CD4-positive, alpha-beta T cell treated with Interleukin-6 at 100 ng/mL for 8 hours (primary cell): ENCODE measurements around the gene ATE1.
A peak's percentile ranks its signal among the peaks of the same experiment; 100 is the strongest.
"Not testable (repeated sequence)": the region's sequence is repeated elsewhere in the genome, so short reads cannot be mapped to it uniquely, and the experiment has no call there.

Source experiments
- DNase-seq: peaks from one replicate; pipeline ENCODE4 v3.0.0-alpha.2; 2020; ENCODE audit warnings: mixed read lengths, low spot score

Gene ATE1

DNA sequence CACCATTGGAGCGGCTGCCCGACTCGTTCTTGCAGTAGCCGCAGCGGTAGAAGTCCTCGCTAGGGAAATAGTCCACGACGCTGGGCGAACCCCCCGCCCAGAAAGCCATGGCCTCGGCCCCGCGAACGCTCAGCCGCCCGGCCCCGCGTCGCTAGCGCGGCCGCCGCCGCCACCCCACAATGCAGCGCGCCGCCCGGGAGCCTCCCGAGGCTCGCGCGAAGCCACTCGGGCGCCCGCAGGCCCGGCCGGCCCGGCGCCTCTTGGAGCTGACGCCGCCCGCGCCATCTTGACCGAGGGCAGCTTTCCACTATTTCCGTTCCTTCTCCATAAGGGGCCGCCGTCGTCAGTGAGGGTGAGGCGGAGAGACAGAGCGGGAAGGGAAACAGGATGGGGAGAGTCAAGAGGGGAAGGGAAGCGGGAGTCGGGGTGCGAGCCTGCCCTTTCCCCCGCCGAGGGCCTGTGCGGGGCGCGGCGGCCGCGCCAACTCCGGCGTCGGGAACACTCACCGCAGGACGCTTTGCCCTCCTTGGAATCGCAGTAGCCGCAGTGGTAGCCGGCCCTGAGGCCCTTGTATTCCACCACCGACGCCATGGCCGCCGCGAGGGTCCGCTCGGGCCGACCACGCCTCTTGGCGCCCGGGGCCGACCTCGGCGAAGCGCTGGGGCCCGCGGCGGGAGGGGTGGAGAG lies at the start of gene ATE1:
TSS of gene ATE1 (minus strand) at position 191 of the 687 bp plus-strand sequence. CDS start at position 109, 82 bp downstream.
- DNase-seq, result peak; percentile 76

DNA sequence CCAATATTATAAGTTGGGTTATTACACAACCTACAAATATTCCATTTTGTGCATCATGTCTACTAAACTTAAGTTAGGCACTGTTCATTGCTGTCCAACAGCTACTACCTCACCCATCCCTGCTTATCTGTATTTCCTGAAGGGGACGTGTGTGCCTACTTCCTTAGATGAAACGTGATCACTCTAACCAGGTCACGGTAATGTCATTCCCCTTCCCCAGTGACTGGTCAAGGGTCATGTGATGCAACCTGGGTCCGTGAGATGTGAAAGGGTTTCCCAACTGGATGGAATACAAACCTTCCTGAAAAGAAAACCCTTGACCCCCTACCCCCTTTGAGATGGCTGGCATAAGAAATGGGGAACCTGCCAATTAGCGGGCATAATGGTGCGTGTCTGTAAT lies 48.8 kb upstream of the ATE1 start:
- no peak for DNase-seq

DNA sequence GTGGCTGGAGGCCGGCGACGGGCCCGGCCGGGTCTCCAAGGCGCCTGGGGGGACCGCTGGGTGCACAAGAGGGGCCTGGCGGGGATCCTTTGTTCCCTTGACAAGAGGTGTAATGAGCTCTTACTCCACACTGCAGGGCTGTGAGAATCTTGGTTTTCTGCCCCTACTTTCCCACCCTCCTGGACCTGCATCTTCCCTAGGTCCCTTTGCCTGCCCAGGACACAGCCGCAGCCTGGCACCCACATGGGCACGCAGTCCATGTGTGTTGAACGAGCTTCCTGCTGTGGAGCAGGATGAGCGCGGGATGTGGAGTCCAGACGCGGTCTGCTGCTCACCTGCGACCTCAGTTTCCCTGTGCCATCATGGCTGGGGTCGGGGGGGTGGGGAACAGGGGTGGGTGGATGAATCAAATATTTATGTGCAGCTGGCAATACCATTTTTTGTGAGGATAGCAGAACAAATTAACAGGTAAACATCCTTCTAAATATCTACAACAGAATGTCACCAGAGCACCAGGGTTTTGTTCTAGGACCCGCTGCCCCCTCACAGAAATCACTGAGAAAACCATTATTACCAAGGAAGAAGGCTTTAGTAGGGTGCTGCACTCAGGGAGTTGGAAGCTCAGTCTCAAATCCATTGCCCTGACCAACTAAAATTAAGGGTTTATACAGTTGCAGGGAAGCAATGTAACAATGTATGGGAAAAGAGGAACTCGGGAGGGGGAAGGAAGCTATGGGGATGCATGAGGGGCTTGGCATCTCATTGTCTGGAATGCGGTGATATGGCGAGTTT lies 47.7 kb upstream of the ATE1 start:
- DNase-seq, result no peak

DNA sequence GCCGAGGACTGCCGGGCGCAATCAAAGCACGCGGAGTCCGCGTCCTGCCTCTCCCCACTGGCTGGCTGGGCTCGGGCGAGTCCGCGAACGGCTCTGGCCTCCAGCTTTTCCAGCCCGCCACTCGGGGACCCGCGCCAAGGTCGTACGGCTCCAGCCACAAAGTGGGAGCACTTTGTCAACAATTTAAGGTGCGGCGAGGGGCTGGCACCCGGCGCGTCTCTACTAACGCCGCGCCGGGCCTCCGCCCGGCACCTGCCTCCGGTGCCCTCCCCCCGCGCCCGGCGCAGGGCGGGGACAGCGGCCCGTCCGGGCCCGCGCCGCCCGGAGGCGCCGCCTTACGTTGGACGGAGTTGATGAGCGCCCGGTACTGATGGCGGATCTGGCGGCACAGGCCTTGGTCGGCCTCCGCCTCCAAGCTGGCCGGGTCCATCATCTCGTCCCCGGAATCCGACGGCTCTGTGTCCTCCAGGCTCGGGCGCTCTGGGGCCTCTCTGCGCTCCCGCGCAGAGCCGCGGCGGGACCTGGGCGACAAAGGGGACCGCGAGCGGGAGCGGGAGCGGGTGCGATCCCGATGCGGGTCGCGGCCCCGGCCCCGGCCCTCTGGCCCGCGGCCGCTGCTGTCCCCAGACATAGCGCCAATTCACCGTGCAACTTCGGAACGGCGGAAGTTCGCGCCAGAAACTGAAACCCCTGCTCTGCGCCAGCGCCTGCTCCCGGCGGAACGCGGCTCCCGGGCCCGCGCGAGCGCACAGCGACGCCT lies 46.9 kb upstream of the ATE1 start, which contains the start of gene NSMCE4A:
TSS of gene NSMCE4A (minus strand) at position 683 of the 760 bp plus-strand sequence. CDS start at position 631, 52 bp downstream.
- DNase-seq, result peak; percentile 64

DNA sequence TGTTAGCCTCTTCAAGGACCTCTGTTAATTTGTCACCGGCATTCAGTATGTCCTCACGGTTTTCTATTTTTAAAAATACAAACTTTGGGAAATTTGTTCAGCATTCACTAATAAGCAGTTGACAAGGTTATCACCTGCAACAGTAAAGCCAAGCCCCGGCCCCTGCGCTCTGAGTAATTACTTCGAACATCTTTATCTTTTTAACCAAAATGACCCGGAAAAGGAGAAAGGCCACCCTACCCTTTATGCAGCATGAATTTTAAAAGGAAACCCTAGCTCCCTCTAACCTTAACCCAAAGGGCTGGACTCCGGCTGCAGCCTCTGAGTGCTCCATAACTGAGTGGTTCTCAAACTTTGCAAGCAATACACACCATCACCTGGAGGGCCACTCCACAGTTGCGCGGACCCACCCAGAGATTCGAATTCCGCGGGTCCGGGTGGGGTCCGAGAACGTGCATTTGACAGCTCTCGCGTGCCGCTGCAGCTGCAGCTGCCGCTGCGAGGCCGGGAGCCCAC lies 46.2 kb upstream of the ATE1 start:
- no peak for DNase-seq

DNA sequence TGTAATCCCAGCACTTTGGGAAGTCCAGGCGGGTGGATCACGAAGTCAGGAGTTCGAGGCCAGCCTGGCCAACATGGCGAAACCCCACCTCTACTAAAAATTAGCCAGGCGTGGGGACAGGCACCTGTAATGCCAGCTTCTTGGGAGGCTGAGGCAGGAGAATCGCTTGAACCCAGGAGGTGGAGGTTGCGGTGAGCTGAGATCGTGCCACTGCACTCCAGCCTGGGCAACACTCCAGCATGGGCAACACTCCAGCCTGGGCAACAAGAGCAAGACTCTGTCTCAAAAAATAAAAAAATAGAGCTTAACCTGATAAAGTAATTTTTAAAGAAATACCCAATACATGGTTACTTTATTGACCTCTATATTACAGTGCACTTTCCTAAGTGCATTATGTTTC lies 41.3 kb upstream of the ATE1 start:
- DNase-seq, result not testable (repeated sequence)

DNA sequence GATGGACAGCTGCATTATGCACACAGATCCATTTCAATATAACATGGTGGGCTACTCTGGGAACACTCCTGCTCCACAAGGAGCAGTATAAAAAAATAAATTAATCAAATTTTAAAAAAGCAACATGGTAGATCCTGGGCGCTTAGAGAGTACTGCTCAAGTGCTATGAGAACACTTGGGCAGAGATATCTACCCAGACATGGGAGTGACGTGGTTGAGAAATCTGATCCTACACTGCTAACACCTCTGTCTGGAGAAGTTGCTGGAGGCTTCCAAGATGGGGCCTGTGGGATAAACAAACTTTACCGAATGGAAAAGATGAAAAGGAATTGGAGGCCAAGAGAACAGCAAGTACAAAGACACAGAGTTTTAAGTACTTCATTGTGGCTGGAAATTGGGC lies 38.2 kb upstream of the ATE1 start:
- DNase-seq, result no peak

DNA sequence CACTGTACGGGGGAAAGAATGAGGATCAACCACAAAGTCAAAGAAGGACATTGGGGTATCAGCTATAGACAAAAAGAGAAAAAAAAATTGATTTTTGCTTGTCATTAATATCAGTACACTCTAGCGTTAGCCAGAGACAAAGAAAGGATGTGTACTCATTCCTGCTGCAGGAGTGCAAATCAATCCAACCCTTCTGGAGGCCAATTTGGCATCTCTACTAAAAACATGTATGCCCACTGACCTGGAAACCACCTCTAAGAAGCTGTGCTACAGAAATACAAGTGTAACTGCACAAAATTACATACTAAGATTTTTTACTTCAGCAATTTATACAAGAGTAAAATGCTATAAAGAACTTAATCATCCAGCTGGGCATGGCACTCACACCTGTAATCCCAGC lies 33.6 kb upstream of the ATE1 start:
- no peak for DNase-seq

DNA sequence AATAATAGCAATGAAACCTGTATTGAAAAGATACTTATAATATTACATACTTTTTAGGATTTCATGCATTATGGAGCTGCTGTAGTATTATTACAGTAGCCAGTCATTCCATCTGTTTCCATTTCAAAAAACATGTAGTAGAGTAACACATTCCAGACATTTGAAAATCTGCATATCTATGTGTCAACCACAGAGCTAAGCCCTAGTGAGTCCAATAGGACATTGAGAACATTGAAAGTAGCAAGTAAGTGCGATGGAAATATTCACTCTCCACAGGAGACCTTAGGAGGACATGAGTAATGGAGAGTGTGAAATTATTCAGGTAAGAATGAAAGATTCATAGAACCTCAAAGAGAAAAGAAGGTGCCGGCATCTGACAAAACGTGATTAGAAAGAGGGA lies 31.8 kb upstream of the ATE1 start:
- DNase-seq, result no peak

DNA sequence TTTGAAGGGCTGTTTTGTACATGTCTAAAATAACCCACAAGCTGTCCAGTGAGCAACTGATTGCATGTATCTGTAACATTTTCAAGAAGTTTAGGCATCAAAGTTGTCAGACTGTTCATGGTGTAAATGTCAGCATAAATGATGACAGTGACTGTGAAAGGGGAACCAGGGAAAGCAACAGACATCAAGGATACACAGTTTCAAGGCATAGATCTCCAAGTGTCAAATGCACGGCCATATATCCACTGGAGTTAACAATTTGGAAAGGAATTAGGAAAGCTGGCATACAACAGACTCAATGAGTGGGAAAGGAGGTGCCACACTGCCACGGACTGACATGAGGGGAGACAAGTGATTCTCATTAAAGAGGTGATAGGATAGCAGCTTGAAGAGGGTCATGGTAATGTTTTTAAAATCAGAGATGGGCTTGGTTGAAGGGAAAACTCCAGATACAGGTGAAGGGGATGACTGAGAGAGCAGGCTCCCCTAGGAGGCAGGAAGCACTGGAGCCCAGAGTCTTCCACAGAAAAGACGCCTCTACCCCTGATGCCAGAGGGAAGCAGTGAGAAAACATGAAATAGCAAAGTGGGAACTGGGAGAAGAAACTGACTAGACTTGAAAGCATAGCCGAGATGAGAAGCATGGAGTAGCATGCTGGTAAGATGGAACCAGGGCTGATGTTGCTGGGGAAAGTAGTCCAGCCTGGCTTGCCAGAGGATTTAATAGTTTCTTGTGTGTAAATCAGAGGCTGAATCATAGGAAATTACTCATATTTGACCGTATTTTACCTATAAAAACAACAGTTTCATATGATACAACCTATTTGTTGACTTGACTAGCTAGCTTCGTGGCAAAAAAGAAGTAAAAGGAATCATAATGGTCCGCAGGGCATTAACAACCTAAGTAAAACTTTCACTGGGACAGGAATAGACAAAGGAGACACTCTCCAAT lies 28.6 kb upstream of the ATE1 start:
- DNase-seq, result no peak

DNA sequence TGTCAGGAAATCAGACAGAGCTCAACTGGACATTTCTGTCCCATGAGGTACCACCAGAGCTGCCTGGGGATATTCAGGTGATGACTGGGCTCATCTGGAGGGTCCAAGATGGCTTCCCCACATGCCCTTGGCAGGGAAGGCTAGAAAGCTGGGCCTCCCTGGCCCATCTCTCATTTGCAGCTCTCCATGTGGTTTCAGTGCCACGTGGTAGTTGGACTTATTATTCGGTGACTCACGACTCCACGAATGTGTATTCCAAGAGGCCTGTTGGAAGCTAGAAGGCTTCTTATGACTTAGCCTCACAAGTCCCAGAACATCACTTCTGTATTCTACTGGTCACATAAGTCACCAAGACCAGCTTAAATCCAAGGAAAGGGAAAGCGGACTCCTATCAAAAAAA lies 24.4 kb upstream of the ATE1 start:
- no peak for DNase-seq

DNA sequence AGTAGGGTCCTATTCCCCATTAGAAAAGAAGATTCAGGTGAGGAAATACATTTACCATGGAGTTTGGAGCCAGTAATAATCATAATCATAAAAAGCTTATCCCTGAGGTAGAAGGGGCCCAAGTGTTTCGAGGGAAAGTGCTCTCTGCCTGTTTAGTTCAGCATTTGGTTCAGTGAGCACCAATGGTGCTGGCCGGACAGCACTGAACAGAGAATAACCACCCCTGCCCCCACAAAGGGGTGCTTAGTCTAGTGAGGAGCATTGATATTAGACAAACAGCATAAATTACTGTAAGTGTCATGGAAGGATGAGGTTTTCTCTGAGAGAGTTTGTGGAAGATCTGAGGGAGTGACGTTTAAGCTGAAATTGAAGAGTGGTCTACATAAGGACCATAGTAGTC lies 21.6 kb upstream of the ATE1 start:
- no peak for DNase-seq

DNA sequence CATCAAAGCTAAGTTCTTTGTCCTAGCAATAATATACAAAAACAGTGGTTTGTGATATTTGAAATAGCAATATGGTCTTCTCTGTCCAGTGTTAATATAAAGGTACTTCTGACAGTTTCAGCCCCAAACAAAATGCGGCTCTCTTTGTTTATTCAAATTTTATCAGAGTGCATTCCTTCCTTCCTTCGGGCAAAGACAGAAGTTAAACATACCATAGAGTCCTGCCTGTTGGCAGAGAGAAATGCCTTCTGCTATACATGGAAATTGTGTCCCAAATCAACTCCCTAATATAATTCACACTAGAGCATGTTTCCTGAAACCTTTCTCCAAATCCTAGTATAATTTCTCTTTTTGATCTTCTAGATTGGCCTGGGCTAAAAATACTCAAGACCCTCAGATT lies 21.2 kb upstream of the ATE1 start:
- no peak for DNase-seq

DNA sequence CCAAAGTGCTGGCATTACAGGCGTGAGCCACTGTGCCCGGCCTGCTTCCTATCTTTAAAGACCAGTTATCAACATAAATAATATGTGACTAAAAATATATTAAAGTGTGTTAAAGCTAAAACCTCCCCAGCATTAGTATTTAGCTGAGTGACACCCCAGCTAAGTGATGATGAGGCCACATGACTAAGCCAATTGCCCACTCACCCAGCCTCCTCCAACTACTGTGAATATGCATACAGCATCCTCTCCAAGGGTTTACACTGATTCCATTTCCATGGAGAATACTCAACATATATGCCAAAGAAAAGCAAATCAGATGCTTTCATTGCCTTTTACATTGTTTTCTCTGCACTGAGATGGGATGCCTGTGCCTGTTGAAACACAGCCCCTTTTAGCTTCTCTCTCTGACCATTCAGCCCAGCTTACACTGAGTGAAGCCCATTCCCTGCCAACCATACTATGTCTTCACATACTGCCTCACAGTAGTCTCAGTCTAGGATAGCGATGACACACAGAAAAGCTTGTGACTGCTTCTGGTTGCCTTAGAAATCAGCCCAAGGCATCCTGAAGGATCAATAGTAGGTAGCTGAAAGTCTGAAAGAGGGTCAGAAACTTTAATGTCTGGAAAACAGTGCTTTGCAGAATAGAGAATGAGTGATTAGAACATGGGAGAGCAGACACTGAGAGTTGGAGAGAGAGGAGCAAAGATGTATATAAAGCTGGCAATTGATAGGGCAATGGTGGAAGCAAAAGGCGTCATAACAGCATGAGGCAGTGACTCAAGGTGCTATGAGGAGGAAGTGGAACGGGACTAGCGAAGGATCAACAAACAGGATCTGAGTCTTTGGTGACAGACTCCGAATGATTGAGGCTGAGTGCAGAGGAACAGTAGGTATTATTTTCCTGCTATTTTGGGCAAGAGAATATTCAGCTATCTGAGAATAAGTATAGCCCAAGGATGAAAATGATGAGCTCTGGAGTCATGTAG lies 19.8 kb upstream of the ATE1 start:
- DNase-seq, result no peak

DNA sequence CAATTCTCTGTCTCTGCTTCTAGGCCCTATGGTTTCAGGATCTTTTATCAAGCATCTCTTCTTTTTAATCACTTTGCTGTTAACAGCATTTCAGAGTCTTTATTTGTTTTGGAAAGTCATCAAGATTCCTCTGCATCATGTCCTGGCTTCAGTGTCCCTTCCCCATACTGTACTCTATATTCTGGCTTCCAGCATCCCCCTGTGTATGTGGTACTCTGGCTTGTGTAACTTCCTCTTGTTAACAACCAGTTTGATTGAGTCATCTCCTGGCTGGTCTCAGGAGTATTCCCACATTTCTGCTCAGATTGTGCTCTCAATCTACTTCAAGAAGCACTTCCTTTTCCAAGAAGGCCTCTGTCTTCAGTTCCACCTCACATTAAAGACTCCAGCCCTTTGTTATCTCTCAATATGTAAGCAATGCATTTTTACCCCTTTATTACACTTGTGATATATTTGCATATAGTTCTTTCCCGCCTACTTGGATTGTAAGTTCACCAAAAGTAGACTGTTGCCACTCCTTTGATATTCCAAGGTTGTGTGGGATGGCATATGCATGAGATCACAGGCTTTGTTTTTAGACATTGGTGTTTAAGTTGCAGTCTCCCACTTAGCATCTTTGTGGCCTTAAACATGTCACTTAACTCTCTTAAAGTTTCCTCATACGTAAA lies 15.1 kb upstream of the ATE1 start:
- no peak for DNase-seq

DNA sequence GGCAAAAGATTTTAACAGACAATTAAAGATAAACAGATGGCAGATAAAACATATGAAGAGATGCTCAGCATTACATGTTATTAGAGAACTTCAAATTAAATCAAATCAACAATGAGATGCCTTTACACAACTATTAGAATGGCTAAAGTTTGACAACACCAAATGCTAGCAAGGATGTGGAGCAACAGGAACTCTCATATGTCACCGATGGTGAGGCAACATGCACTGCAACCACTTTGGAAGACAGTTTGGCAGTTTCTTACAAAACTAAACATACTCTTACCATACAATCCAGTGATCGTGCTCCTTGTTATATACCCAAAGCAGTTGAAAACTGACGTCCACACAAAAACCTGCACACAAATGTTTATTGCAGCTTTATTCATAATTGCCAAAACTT lies 13.7 kb upstream of the ATE1 start:
- no peak for DNase-seq

DNA sequence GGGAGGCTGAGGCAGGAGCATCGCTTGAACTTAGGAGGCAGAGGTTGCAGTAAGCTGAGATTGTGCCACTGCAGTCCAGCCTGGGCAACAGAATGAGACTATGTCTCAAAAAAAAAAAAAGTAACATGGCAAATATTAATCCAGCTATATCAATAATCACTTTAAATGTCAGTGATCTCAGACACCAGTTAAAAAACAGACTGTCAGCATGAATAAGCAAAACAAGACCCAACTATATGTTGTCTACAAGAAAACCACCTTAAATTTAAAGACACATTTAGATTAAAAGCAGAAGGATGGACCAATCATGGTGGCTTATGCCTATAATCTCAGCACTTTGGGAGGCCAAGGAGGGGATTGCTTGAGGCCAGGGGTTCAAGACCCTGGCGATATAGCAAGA lies 8.5 kb upstream of the ATE1 start:
- no peak for DNase-seq

DNA sequence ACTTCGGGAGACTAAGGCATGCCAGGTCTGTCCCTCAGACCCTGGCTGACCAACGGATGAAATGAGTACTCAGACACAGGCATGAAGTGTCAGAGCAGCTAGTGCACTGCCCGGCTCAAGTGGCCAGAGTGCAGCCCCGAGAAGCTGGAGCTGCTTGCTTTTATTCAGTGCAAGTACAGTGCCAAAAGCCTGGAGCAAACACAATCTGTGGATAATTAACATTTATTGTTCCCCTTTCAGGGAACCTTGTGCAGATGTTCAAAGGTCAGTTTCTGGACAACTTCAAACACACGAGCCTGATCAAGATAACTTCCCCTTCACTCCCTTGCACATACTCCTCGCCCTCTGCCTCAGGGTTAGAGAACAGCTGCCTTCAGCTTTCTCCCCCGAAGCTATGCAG lies 7.9 kb upstream of the ATE1 start:
- DNase-seq, result no peak

DNA sequence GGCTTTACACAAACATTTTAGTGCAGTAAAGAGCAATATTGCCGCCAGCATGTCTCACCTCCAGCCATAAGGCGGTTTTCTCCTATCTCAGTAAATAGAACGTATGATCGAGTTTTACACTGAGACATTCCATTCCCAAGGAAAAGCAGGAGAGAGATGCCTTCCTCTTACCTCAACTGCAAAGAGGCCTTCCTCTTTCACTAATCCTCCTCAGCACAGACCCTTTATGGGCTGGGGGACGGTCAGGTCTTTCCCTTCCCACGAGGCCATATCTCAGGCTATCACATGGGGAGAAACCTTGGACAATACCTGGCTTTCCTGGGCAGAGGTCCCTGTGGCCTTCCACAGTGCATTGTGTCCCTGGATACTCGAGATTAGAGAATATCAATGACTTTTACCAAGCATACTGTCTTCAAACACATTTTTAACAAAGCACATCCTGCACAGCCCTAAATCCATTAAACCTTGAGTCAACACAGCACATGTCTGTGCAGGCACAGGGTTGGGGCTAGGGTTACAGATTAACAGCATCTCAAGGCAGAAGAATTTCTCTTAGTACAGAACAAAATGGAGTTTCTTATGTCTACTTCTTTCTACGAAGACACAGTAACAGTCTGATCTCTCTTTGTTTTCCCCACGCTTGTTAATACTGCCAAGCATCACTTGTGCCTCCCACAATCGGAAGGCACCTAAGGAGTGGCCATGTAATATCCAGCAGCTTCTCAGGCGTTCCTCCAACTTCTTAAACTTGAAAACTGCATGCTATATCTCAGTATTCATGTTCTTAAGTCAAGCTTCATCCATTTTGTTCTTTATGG lies 2.6 kb upstream of the ATE1 start:
- not testable (repeated sequence) for DNase-seq
